Right lobe of liver (tissue), 4 donors: ENCODE measurements around the gene HEXD.

Experiments used
- CTCF ChIP-seq, 4 donors: fragments of 200-600 bp in 3 of 4; fragments of 450-650 bp in 1 of 4; IDR thresholded peaks; one replicate each; pipeline versions ENCODE4 v1.5.1 to v1.8.0; 2016 to 2022; ENCODE audit warnings: antibody characterized with exemption in 4 of 4, mild to moderate bottlenecking in 2 of 4
- POLR2A ChIP-seq: fragments of 450-650 bp; IDR thresholded peaks from one replicate; pipeline ENCODE4 v1.6.1; 2017; ENCODE audit warnings: antibody characterized with exemption, mild to moderate bottlenecking
- donor health status: DM: no; HTN: no; CAD: no.
- donor health status: DM: no; HTN: no; CAD: no.
- donor health status: DM: no; HTN: yes; CAD: no.

- TF ChIP-seq POLR2A (no peak), CTCF (IDR thresholded peaks at IDR 0.05) (no peak)
Measured at GRCh38 chr17:82390015-82390859, 27.9 kb upstream of the HEXD start.
